H9 (cell line): ENCODE measurements around the gene OR13J1. TPM values are rescaled to one million over a fixed set of nuclear protein-coding genes. Genes with fewer than 3 reads are reported as not detected.

ENCODE experiments used
- DNase-seq: peaks from one replicate; pipeline ENCODE4 v3.0.0-alpha.2; 2017
- H2AFZ ChIP-seq: one replicate; pipeline ENCODE4 v1.6.1; 2013; ENCODE audit warnings: mild to moderate bottlenecking, low read length, control low read depth, moderate library complexity
- H2AK5ac ChIP-seq: 2 replicates; pipeline ENCODE4 v1.6.1; 2013; ENCODE audit warnings: low read length, control low read depth, mixed read lengths; ENCODE audit not compliant: insufficient read length
- H2BK120ac ChIP-seq: one replicate; pipeline ENCODE4 v1.6.1; 2013; ENCODE audit warnings: low read depth, mild to moderate bottlenecking, low read length, control low read depth, inconsistent platforms; ENCODE audit not compliant: poor library complexity, severe bottlenecking
- H2BK12ac ChIP-seq: 2 replicates; pipeline ENCODE4 v1.6.1; 2013; ENCODE audit warnings: low read length, control low read depth, mixed read lengths, low read depth; ENCODE audit not compliant: insufficient read length
- H2BK15ac ChIP-seq: 2 replicates; pipeline ENCODE4 v1.6.1; 2013; ENCODE audit warnings: low read depth, low read length, control low read depth
- H2BK20ac ChIP-seq: one replicate; pipeline ENCODE4 v1.6.1; 2013; ENCODE audit warnings: low read depth, mild to moderate bottlenecking, low read length, control low read depth, inconsistent platforms; ENCODE audit not compliant: poor library complexity, severe bottlenecking
- H2BK5ac ChIP-seq: 2 replicates; pipeline ENCODE4 v1.6.1; 2013; ENCODE audit warnings: low read length, control low read depth, mixed read lengths; ENCODE audit not compliant: insufficient read length
- H3K14ac ChIP-seq: 2 replicates; pipeline ENCODE4 v1.6.1; 2013; ENCODE audit warnings: low read length, control low read depth; ENCODE audit not compliant: insufficient read depth
- H3K18ac ChIP-seq: 2 replicates; pipeline ENCODE4 v1.6.1; 2013; ENCODE audit warnings: low read depth, mild to moderate bottlenecking, mixed read lengths, low read length, control low read depth; ENCODE audit not compliant: insufficient read length
- H3K23ac ChIP-seq: 2 replicates; pipeline ENCODE4 v1.6.1; 2013; ENCODE audit warnings: low read length, control low read depth, mixed read lengths, low read depth; ENCODE audit not compliant: insufficient read length
- H3K23me2 ChIP-seq: 2 replicates; pipeline ENCODE4 v1.6.1; 2013; ENCODE audit warnings: low read depth, mild to moderate bottlenecking, mixed read lengths, low read length, control low read depth; ENCODE audit not compliant: insufficient read length, poor library complexity, severe bottlenecking
- H3K27ac ChIP-seq: 2 replicates; pipeline ENCODE4 v1.5.1; 2013; ENCODE audit warnings: low read length, control low read depth, mixed read lengths, low read depth; ENCODE audit not compliant: insufficient read length
- H3K27me3 ChIP-seq: 2 replicates; pipeline ENCODE4 v1.6.1; 2013; ENCODE audit warnings: low read length, control low read depth, inconsistent platforms; ENCODE audit not compliant: insufficient read depth
- H3K4ac ChIP-seq: 2 replicates; pipeline ENCODE4 v1.6.1; 2013; ENCODE audit warnings: low read depth, mild to moderate bottlenecking, control low read depth, inconsistent platforms, low read length, moderate library complexity
- H3K4me1 ChIP-seq: 2 replicates; pipeline ENCODE4 v1.6.1; 2013; ENCODE audit warnings: low read length, control low read depth, inconsistent platforms; ENCODE audit not compliant: insufficient read depth
- H3K4me2 ChIP-seq: 2 replicates; pipeline ENCODE4 v1.6.1; 2013; ENCODE audit warnings: low read length, control low read depth, mixed read lengths; ENCODE audit not compliant: insufficient read length, insufficient read depth
- H3K56ac ChIP-seq: 2 replicates; pipeline ENCODE4 v1.6.1; 2013; ENCODE audit warnings: low read depth, mild to moderate bottlenecking, mixed read lengths, low read length, control low read depth; ENCODE audit not compliant: insufficient read length
- H3K79me1 ChIP-seq: 2 replicates; pipeline ENCODE4 v1.6.1; 2013; ENCODE audit warnings: low read depth, mild to moderate bottlenecking, moderate library complexity, low read length, control low read depth, inconsistent platforms; ENCODE audit not compliant: insufficient read depth, poor library complexity, severe bottlenecking
- H3K79me2 ChIP-seq: 2 replicates; pipeline ENCODE4 v1.6.1; 2013; ENCODE audit warnings: low read length, control low read depth, inconsistent platforms; ENCODE audit not compliant: insufficient read depth
- H3K9ac ChIP-seq: 2 replicates; pipeline ENCODE4 v1.6.1; 2013; ENCODE audit warnings: low read length, control low read depth, mixed read lengths; ENCODE audit not compliant: insufficient read length; ENCODE audit errors: extremely low read depth
- H3K9me3 ChIP-seq: one replicate; pipeline ENCODE4 v1.6.1; 2013; ENCODE audit warnings: low read depth, low read length, inconsistent platforms; ENCODE audit not compliant: control insufficient read depth
- H3T11ph ChIP-seq: one replicate; pipeline ENCODE4 v1.6.1; 2013; ENCODE audit warnings: mild to moderate bottlenecking, low read length, control low read depth, inconsistent platforms
- H4K20me1 ChIP-seq: one replicate; pipeline ENCODE4 v1.6.1; 2013; ENCODE audit not compliant: control insufficient read depth, insufficient read length, insufficient read depth
- H4K5ac ChIP-seq: 2 replicates; pipeline ENCODE4 v1.6.1; 2013; ENCODE audit warnings: low read depth, mild to moderate bottlenecking, mixed read lengths, low read length, control low read depth; ENCODE audit not compliant: insufficient read length
- H4K8ac ChIP-seq: replicated peaks from 2 replicates; pipeline ENCODE4 v1.6.1; 2013; ENCODE audit warnings: low read length, control low read depth, mixed read lengths, low read depth; ENCODE audit not compliant: insufficient read length
- H4K91ac ChIP-seq: 2 replicates; pipeline ENCODE4 v1.6.1; 2013; ENCODE audit warnings: low read depth, mild to moderate bottlenecking, moderate library complexity, mixed read lengths, low read length, control low read depth; ENCODE audit not compliant: insufficient read length
- H3K27ac Mint-ChIP-seq, 3 experiments: 2 replicates in 2 of 3; 3 replicates in 1 of 3; pipeline ENCODE4 v1.8.0; 2020 to 2021; ENCODE audit warnings: mixed read lengths in 3 of 3, mild to moderate bottlenecking in 1 of 3, moderate library complexity in 1 of 3
- H3K27me3 Mint-ChIP-seq: 2 replicates; pipeline ENCODE4 v1.8.0; 2021; ENCODE audit warnings: low read depth, mild to moderate bottlenecking, moderate library complexity, mixed read lengths
- H3K36me3 Mint-ChIP-seq, 3 experiments: 2 replicates in 2 of 3; 3 replicates in 1 of 3; pipeline ENCODE4 v1.8.0; 2020 to 2021; ENCODE audit warnings: low read depth in 3 of 3, mixed read lengths in 3 of 3; ENCODE audit not compliant: insufficient read depth in 1 of 3
- H3K4me1 Mint-ChIP-seq, 2 experiments: 2 replicates each; pipeline ENCODE4 v1.8.0; 2020; ENCODE audit warnings: mixed read lengths in 2 of 2
- H3K4me3 Mint-ChIP-seq, 2 experiments: 2 replicates in 1 of 2; 3 replicates in 1 of 2; pipeline ENCODE4 v1.8.0; 2020 to 2021; ENCODE audit warnings: mild to moderate bottlenecking in 2 of 2, mixed read lengths in 2 of 2, moderate library complexity in 1 of 2
- H3K9me3 Mint-ChIP-seq, 2 experiments: 2 replicates in 1 of 2; 3 replicates in 1 of 2; pipeline ENCODE4 v1.8.0; 2020; ENCODE audit warnings: mild to moderate bottlenecking in 2 of 2, mixed read lengths in 2 of 2, moderate library complexity in 1 of 2
- CTCF ChIP-seq: fragments of 200-600 bp; sonication (generic); conservative IDR thresholded peaks from 3 replicates; pipeline ENCODE4 v1.8.0; 2021; ENCODE audit warnings: antibody characterized with exemption, mild to moderate bottlenecking
- WGBS: extraction: QIAGEN DNeasy Blood & Tissue Kit; methylation state at CpG from one replicate; pipeline ENCODE4 v1.1.7; 2013; ENCODE audit warnings: missing lambda C conversion rate, low lambda C conversion rate, mixed read lengths; ENCODE audit not compliant: insufficient read length; ENCODE audit errors: extremely low coverage; 5-methylcytosine and 5-hydroxymethylcytosine counted together
- total RNA-seq: library from RNA; stranded (reverse); gene quantifications from 2 replicates; pipeline ENCODE4 v1.2.1, GENCODE V29; 2021

Gene OR13J1
- total RNA-seq, 1 experiment from 2014 or later = not detected

- Histone ChIP-seq H4K91ac (no peak overlapping the region), H2BK5ac (no peak overlapping the region), H2BK15ac (no peak overlapping the region), H2BK20ac (no peak overlapping the region), H4K20me1 (no peaks in the 10 kb centered on the region), H2AK5ac (no peak overlapping the region), H3K27me3 (no peaks in the 10 kb centered on the region), H3K4me2 (no peak overlapping the region), H3K23ac (no peak overlapping the region), H4K5ac (no peak overlapping the region), H3K4ac (no peak overlapping the region), H3K4me1 (peaks cover 4% of the 10 kb centered on the region; the same call in 1 of the 2 replicates), H3K27ac (no peak overlapping the region), H2BK12ac (no peak overlapping the region), H3K14ac (no peak overlapping the region), H3T11ph (no peak overlapping the region), H4K8ac (no peak overlapping the region), H3K56ac (no peak overlapping the region), H3K79me2 (no peaks in the 10 kb centered on the region), H3K9me3 (no peaks in the 10 kb centered on the region), H3K23me2 (no peaks in the 10 kb centered on the region), H2AFZ (no peak overlapping the region), H3K18ac (no peak overlapping the region), H3K79me1 (no peaks in the 10 kb centered on the region), H2BK120ac (no peak overlapping the region), H3K9ac (no peak overlapping the region)
- no peak overlapping the region for H3K4me3 Mint-ChIP-seq
- no peaks in the 10 kb centered on the region for H3K36me3 Mint-ChIP-seq
- no peaks in the 10 kb centered on the region for H3K9me3 Mint-ChIP-seq
- WGBS = no CpG with 5 or more reads among the region's 10 CpGs
- no peak for DNase-seq
- H3K27me3 Mint-ChIP-seq = no peaks in the 10 kb centered on the region
- H3K27ac Mint-ChIP-seq = no peak overlapping the region
- H3K4me1 Mint-ChIP-seq = peaks cover 28 to 29% of the 10 kb centered on the region in 2 experiments
- no peak for TF ChIP-seq CTCF
Observed at GRCh38 chr9:35912791-35913400, 42.7 kb upstream of the OR13J1 start.
